Hepatocyte (in vitro differentiated cells): ENCODE results near the gene HOXD10.

Experiments
- EZH2 ChIP-seq: fragments of 200-600 bp; sonication (generic); IDR thresholded peaks from 2 replicates; pipeline ENCODE4 v1.6.1; 2016; ENCODE audit warnings: antibody characterized with exemption, mild to moderate bottlenecking, borderline replicate concordance
- TF ChIP-seq, protein P1 (sequence below): fragments of 200-600 bp; sonication (generic); IDR thresholded peaks from 2 replicates; pipeline ENCODE4 v1.5.1; 2016; ENCODE audit warnings: antibody characterized with exemption, mild to moderate bottlenecking; ENCODE audit not compliant: poor library complexity

DNA sequence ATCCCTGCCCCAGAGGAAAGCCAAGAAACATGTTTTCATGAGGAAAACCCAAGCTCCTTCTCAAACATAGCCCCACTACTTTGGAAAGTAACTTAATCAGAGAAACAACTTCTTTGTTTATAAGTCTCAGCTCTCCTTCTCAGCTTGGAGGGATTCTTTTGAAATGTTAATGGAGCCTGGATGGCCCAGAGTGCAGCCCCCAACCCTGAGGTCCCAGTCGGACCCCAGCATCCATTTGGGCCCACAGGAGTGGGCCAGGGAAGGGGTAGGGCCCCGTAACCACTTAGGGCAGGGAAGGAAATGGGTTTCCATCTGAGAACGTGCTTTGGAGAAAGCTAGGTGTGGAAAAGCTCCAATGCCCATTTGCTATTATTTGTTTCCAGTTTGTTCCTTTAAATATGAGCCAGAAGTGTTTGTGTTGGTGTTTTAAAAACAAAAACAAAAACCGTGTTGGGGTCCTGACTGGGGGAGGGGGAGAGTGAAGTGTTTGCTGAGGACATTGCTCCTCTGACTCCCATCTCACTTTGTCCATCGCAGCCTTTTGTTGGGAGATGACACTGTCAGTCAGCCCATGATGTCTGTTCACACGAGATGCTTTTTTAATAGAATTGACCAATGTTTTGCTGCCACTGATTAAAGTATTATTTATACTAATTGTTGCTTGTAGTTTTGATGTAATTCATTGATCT, 38.9 kb downstream of the HOXD10 start:
- TF ChIP-seq, protein P1, sequence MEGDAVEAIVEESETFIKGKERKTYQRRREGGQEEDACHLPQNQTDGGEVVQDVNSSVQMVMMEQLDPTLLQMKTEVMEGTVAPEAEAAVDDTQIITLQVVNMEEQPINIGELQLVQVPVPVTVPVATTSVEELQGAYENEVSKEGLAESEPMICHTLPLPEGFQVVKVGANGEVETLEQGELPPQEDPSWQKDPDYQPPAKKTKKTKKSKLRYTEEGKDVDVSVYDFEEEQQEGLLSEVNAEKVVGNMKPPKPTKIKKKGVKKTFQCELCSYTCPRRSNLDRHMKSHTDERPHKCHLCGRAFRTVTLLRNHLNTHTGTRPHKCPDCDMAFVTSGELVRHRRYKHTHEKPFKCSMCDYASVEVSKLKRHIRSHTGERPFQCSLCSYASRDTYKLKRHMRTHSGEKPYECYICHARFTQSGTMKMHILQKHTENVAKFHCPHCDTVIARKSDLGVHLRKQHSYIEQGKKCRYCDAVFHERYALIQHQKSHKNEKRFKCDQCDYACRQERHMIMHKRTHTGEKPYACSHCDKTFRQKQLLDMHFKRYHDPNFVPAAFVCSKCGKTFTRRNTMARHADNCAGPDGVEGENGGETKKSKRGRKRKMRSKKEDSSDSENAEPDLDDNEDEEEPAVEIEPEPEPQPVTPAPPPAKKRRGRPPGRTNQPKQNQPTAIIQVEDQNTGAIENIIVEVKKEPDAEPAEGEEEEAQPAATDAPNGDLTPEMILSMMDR, result no peak
- TF ChIP-seq EZH2, result no peak
